Vagina (tissue), 2 donors: ENCODE data around the gene PIGM.

Source experiments
- CTCF ChIP-seq, 3 experiments: fragments of 450-650 bp in 2 of 3; fragments of 200-600 bp in 1 of 3; sonication (generic) in 1 of 3; IDR thresholded peaks; one replicate each; pipeline ENCODE4 v1.5.1; 2017 to 2019; ENCODE audit warnings: antibody characterized with exemption in 3 of 3, mild to moderate bottlenecking in 2 of 3, moderate library complexity in 2 of 3
- POLR2AphosphoS5 ChIP-seq, 2 donors: sonication (generic); formaldehyde crosslinking; IDR thresholded peaks; one replicate each; pipeline ENCODE4 v1.9.0; 2017; ENCODE audit warnings: antibody characterized with exemption in 2 of 2, mild to moderate bottlenecking in 2 of 2, low read depth in 1 of 2; ENCODE audit not compliant: insufficient read depth in 1 of 2

- TF ChIP-seq CTCF (IDR thresholded peaks at IDR 0.05): no peak
- no peak for TF ChIP-seq POLR2AphosphoS5 (IDR thresholded peaks at IDR 0.05; ENCODE audit: insufficient read depth in 1 of 2, low read depth in 1 of 2)
Measured at GRCh38 chr1:159989581-159989980, 42.2 kb downstream of the PIGM start.
